A549 (cell line): ENCODE data around the gene FBXO31.

Experiments used
- CHD2 ChIP-seq: fragments of 150-350 bp; IDR thresholded peaks from 2 replicates; pipeline ENCODE4 v1.6.1; 2014; ENCODE audit warnings: low read length; ENCODE audit not compliant: partially characterized antibody
- KDM1A ChIP-seq: fragments of 200-600 bp; sonication (generic); IDR thresholded peaks from 2 replicates; pipeline ENCODE4 v1.6.1; 2016; ENCODE audit warnings: low read depth, mild to moderate bottlenecking
- POLR2A ChIP-seq: IDR thresholded peaks from 2 replicates; pipeline ENCODE4 v1.6.1; 2012; ENCODE audit warnings: mild to moderate bottlenecking, low read length
- RAD21 ChIP-seq, 2 experiments: fragments of >200 bp in 1 of 2; sonication (Bioruptor Twin) in 1 of 2; formaldehyde crosslinking in 1 of 2; IDR thresholded peaks in 1 of 2; conservative IDR thresholded peaks in 1 of 2; 2 replicates in 1 of 2; 3 replicates in 1 of 2; pipeline ENCODE4 v1.6.1; 2012 to 2018; ENCODE audit warnings: inconsistent platforms in 1 of 2
- TF ChIP-seq, protein P1 (sequence below): fragments of 150-350 bp; IDR thresholded peaks from 2 replicates; pipeline ENCODE4 v1.6.1; 2014; ENCODE audit warnings: low read depth, mild to moderate bottlenecking, low read length
- TF ChIP-seq, protein P2 (sequence below): fragments of >200 bp; sonication (Bioruptor Twin); formaldehyde crosslinking; IDR thresholded peaks from 3 replicates; pipeline ENCODE4 v1.5.1; 2016

DNA sequence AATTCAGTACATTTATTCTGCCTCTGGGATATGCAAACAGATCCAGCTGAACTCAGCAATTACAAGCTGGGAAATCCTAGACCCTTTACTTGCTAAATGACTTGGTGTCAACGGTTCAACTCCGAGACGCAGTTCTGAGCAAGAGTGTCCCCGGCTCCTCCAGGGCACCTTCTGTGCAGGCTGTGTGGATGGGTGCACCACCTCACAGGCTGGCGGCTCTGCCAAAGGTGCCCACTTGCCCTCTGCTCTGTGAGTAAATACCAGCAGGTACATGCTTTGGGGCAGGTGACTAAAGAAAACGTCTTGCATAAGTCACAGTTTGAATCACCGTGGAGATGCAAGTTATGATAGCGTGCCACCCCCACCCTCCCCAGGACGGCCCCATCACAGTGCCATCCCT lies 31.9 kb upstream of the FBXO31 start:
- no peak for TF ChIP-seq CHD2
- TF ChIP-seq RAD21 (conservative IDR thresholded peaks at IDR 0.05 in 1 of 2, IDR thresholded peaks at IDR 0.05 in 1 of 2): no peak
- TF ChIP-seq, protein P1, sequence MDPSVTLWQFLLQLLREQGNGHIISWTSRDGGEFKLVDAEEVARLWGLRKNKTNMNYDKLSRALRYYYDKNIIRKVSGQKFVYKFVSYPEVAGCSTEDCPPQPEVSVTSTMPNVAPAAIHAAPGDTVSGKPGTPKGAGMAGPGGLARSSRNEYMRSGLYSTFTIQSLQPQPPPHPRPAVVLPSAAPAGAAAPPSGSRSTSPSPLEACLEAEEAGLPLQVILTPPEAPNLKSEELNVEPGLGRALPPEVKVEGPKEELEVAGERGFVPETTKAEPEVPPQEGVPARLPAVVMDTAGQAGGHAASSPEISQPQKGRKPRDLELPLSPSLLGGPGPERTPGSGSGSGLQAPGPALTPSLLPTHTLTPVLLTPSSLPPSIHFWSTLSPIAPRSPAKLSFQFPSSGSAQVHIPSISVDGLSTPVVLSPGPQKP: no peak
- TF ChIP-seq, protein P2, sequence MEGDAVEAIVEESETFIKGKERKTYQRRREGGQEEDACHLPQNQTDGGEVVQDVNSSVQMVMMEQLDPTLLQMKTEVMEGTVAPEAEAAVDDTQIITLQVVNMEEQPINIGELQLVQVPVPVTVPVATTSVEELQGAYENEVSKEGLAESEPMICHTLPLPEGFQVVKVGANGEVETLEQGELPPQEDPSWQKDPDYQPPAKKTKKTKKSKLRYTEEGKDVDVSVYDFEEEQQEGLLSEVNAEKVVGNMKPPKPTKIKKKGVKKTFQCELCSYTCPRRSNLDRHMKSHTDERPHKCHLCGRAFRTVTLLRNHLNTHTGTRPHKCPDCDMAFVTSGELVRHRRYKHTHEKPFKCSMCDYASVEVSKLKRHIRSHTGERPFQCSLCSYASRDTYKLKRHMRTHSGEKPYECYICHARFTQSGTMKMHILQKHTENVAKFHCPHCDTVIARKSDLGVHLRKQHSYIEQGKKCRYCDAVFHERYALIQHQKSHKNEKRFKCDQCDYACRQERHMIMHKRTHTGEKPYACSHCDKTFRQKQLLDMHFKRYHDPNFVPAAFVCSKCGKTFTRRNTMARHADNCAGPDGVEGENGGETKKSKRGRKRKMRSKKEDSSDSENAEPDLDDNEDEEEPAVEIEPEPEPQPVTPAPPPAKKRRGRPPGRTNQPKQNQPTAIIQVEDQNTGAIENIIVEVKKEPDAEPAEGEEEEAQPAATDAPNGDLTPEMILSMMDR: no peak
- no peak for TF ChIP-seq KDM1A
- TF ChIP-seq POLR2A: no peak
